GM21576 (cell line): ENCODE data around the gene LHFPL3.

ENCODE experiments used
- ATAC-seq: cut with Tn5 transposase; IDR thresholded peaks from one replicate; pipeline ENCODE4 v1.9.1; 2021; ENCODE audit warnings: mild to moderate bottlenecking, moderate library complexity; ENCODE audit not compliant: unreplicated experiment

The LHFPL3 gene

DNA sequence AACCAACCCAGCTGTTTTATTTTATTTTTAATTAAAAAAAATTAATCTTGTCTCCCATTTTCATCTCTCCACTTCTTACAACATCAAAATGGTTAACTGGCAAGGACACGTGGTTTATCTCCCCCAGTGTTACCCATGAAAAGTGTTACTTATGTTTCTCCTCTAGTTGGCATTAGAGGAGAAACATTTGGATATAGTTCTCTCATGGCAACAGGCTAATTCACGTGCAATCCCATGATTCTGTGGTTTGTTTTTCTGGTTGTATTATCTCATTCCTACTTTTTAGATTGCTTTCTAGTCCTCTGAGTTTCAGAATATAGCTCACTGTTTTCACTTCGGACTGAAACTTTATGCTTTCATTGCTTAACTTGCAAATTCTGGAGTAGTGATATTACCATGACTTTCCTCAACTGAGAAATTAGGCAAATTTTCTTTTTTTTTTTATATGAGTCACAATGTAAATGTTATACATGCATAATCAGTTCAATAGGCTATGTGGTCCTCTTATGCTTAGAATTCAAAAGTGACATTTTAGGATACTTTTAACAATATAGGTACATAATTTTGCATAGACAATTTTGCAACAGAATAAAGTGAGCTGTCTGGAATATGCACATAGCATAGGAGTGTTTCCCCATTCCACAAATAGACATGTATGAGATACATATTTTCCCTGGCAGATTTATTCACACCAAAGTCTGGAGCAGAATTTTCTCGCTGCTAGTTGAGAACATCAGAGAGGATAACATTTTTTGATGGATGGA lies 43.0 kb downstream of the LHFPL3 start:
- no peak for ATAC-seq

GRCh38 chr7:104371980-104372357 lies 43.6 kb downstream of the LHFPL3 start:
- no peak for ATAC-seq

GRCh38 chr7:104382616-104383015 lies 54.2 kb downstream of the LHFPL3 start:
- ATAC-seq: no peak

GRCh38 chr7:104386943-104387342 lies 58.5 kb downstream of the LHFPL3 start:
- ATAC-seq: no peak

DNA sequence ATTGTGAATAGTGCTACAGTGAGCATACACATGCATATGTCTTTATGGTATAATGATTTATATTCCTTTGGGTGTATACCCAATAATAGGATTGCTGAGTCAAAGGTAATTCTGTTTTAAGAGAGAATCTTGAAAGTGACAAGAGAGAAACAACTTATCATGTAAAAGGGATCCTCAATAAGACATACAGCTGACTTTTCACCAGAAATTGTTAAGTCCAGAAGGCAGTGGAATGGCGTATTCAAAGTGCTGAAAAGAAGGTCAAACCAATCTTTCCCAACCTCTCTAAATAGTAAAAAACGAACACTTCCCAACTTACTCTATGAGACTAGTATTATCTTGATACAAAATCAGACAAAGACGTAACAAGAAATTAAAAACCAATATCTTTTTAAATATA lies 59.8 kb downstream of the LHFPL3 start:
- ATAC-seq: no peak

- no peak for ATAC-seq
Observed at GRCh38 chr7:104395162-104395561, 66.8 kb downstream of the LHFPL3 start.

GRCh38 chr7:104397442-104397841 lies 69.0 kb downstream of the LHFPL3 start:
- no peak for ATAC-seq

DNA sequence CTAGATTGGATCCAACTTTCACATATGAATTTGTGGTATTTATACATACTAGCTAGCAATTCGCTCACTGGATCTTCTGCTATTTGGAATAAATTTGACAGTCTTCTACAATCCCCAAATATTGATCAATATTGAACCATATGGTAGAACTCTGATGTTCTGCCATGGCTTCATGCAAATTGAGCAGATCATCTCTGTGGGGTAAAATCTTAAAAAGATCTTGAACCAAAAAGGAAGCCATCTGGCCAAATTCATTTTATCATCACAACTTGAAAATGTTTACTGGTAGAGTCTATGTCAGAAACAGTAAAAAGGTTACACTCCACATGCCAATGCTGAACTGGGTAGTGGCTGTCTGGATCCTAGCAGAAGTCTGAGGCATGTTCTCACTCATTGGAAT lies 80.0 kb downstream of the LHFPL3 start:
- ATAC-seq: no peak

DNA sequence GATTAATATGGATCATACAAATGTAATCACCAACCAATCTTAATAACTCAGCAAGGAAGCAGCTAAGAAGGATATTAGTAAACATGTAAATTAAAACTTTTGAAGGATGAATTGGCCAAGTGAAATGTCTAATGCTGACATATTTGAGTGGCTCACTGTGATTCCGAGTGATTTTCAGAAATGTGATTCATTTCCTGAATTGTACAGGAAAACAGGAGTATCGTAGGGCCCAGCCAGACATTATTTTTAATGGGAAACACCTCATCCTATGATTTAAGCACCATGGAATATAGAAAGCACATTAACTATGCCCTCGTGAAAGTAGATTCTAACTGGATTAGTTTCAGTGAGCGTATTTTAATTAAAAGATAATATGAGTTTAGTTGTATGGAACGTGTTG lies 82.3 kb downstream of the LHFPL3 start:
- ATAC-seq: no peak

GRCh38 chr7:104412911-104413310 lies 84.5 kb downstream of the LHFPL3 start:
- ATAC-seq: no peak

DNA sequence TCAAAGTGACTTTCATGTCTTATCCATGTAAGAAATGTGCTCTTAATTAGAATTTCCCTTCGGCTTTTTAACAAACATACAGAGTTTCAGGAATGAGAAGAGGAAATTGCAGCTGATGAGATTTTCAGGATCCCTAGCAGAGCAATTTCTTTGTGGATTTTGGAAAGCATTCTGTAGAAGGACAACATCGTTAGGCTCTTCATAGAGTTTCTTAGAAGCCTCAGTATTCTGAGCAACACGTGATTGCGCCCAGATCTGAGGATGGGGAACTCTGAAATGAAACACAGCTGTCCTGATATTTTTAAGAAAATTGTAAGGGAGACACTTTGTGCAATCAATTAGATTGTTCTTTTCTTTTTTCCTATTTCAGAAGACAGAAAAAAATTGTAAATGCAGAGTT lies 85.8 kb downstream of the LHFPL3 start:
- no peak for ATAC-seq

DNA sequence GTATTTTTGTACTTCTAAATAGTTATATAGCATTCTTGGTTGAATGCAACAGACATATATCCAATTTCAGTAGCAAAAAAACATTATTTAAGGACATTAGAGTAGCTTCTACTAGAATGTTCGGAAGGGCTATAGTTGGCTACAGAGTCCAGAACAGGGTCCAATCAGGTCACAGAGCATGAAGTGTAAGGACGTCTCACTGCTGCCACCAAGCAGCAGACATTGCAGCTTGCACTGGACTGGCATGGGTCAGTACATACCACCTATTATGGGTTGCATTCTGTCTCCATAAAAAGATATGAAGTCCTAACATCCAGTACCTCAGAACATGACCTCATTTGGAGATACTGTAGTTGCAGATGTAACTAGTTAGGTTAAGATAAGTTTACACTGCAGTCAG lies 87.3 kb downstream of the LHFPL3 start:
- ATAC-seq: no peak

DNA sequence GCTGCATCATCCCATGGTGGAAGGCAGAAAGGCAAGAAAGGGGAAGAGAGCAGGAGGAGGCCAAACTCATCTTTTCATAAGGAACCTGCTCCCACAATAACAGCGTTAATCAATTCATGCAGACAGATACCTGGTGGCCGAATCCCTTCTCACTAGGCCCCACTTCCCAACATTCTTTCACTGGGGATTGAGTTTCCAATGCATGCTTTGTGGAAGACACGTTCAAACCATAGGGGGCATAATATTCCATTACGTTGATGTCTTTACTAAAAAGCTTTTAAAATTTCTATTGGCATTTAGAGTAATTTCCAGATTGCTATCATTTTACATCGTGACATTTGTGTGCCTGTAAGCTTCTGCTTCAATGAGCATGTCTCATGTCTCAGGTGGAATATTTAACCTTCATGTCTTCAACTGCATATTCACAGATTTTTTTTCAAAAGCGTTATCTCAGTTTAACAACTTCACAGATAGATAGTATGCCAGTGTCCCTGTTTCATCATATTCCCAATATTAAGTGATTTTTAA lies 88.5 kb downstream of the LHFPL3 start:
- ATAC-seq: no peak

DNA sequence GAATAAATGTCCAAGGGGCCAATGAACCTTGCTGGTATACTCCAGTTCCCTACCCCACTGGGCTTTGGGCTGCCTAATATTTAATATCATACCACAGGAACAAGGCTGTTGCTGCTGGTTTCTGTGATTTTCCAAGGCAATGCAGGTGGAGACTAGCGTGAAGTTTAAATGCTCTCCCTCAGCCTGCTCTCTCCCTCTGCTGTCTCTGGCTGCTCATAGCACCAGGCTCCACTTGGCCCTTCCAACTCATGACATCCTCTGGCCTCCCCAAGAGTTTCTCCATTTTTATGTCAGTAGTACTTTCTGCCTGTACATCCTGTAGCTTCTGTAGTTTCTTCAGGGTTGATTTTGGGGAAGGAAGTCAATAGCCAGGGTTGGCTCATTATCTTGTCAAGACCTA lies 103.5 kb downstream of the LHFPL3 start:
- no peak for ATAC-seq

- no peak for ATAC-seq
Observed at GRCh38 chr7:104434129-104434528, 105.7 kb downstream of the LHFPL3 start.

GRCh38 chr7:104442481-104442880 lies 114.1 kb downstream of the LHFPL3 start:
- ATAC-seq: no peak

GRCh38 chr7:104444017-104444416 lies 115.6 kb downstream of the LHFPL3 start:
- no peak for ATAC-seq

DNA sequence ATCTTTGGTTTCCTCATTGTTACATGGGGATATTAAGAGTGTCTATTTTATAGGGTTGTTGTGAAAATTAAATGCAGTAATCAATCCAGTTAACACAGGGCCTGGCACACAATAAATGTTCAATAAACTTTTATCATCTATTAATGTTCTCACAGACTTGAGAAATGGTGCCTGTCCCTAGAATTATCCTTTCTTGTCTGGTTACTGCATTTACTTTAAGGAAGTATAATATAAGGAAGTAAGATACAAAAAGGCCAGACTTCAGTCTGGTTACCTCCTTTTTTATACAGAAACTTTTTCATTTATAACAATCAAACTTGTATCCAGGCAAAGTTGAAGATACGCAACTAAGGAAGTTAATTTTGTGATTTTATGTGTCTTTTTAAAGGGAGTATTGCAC lies 117.0 kb downstream of the LHFPL3 start:
- ATAC-seq: no peak

DNA sequence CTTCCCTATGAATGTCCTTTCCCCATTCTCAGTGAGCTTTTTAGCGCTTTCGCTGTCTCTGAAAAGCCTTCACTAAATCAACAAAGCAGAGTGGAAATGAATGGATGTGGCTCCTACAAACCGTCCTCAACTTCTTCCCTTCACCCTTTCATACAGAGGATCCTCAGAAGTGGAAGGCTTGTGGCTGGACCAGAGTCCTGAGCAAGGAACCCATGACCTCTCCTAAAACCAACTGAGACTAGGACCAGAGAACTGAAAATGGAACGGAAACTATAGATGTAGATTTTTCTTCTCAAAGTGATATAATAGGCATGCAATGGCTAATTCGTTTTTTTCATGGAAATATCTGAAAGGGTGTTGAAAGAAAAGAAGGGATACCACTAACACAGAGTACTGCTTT lies 122.5 kb downstream of the LHFPL3 start:
- no peak for ATAC-seq

DNA sequence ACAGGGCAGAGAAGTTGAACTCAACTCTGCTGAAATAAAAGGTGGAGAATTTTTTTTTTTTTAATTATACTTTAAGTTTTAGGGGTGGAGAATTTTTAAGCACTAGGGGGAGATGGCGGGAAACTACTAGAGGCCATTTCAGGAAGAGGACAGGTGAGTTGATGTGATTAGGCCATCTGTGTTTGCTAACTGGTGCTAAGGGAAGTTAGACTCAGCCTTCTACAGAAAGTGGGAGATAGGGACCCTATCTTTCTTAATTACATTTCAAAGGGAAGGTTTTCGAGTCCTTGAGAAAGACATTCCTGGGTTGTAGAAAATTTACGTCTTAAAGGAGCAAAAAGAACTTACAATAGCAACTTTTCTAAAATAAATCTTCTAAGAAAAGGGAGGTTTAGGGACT lies 124.8 kb downstream of the LHFPL3 start:
- no peak for ATAC-seq

- no peak for ATAC-seq
Observed at GRCh38 chr7:104458875-104459274, 130.5 kb downstream of the LHFPL3 start.

- ATAC-seq: no peak
Observed at GRCh38 chr7:104469166-104469820, 140.9 kb downstream of the LHFPL3 start.
